HG03064 (cell line): ENCODE results near the gene IL6ST.

Source experiments
- ATAC-seq: cut with Tn5 transposase; IDR thresholded peaks from one replicate; pipeline ENCODE4 v1.9.1; 2021; ENCODE audit warnings: low read depth; ENCODE audit not compliant: unreplicated experiment

IL6ST gene

DNA sequence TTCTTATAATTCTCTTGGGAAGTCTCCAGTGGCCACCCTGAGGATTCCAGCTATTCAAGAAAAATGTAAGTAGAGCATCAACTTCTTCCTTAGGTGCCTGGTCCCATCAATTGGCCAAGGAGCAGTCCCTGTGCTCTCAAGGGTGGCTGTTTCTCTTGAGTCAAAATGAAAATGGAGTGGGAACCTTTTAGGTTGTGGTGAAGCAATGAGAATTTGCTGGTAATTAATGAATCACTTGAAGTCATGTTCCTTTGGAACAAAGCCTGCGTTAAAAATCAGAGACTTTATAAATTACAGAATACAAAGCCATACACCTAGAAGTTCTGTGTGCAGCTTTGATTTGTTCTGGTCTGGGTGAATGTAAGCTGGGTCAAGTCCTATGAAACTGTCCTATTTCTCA is 94.7 kb downstream of the IL6ST start:
- ATAC-seq, result no peak

- ATAC-seq, result no peak
Measured at GRCh38 chr5:55899344-55899743, 95.4 kb downstream of the IL6ST start.

GRCh38 chr5:55897905-55898304 is 96.9 kb downstream of the IL6ST start:
- no peak for ATAC-seq

- no peak for ATAC-seq
Measured at GRCh38 chr5:55897206-55897894, 97.4 kb downstream of the IL6ST start.

DNA sequence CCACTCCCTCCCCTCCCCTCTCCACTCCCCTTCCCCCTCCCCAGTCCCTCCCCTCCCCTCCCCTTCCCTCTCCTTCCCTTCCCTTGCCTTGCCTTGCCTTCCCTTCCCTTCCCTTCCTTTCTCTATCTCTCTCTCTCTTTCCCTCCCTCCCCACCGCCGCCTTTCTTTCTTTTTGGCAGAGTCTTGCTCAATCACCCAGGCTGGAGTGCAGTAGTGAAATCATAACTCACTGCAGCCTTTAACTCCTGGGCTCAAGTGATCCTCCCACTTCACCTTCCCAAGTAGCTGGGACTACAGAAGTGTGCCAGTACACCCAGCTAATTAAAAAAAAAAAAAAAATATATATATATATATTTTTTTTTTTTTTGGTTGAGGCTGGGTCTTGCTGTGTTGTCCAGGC is 98.1 kb downstream of the IL6ST start:
- no peak for ATAC-seq

DNA sequence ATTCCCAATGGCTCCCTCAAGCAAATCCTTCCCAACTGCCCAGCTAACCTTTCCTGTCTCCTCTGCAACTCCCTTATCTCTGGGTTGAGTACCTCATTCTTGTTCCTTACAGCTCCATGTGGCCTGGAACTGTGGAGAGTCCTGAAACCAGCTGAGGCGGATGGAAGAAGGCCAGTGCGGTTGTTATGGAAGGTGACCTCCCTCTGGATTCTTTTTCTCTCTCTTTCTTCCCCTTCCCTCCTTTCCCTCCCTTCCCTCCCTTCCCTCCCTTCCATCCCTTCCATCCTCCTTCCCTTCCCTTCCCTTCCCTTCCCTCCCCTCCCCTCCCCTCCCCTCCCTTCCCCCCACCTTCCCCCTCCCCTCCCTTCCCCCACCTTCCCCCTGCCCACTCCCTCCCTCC is 98.5 kb downstream of the IL6ST start:
- no peak for ATAC-seq

GRCh38 chr5:55895346-55895745 is 99.4 kb downstream of the IL6ST start:
- no peak for ATAC-seq

DNA sequence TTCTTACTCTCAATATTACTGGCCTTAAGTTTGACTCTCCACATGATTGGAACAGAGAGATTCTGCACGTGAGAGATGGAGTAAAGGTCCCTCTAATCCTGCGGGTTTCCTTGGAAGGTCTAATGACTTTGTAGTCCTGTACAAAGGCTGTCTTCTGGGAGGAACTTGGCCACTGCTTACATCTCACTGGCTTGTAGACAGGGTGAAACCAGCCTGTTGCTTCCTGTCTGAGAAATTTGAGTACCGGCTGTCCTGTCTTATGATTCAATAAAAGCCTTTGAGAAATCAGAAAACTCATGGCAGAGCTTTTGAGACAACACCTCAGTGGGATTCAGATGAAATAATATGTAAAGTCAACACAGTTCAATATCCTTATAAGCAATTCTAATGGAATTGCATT is 100.6 kb downstream of the IL6ST start:
- ATAC-seq, result no peak

- ATAC-seq, result no peak
Measured at GRCh38 chr5:55892479-55892878, 102.3 kb downstream of the IL6ST start.

DNA sequence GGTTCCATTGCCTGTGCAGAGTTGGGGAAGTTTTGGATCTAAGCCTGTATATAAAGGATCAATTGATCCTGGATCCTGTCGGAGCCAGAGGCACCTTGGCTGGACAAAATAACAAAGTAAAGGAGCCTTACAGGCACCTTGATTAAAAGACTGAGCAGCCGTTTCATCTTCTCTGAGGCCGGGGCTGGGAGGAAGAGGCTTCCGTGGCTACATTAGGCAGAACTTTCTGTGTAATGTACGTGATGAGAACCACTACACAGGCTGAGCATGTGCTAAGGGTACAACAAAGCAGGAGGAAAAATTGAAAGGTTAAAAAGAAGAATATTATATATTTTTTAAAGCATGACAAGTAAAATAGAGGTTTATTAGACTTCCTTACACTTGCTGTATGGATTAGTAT is 106.6 kb downstream of the IL6ST start:
- no peak for ATAC-seq

DNA sequence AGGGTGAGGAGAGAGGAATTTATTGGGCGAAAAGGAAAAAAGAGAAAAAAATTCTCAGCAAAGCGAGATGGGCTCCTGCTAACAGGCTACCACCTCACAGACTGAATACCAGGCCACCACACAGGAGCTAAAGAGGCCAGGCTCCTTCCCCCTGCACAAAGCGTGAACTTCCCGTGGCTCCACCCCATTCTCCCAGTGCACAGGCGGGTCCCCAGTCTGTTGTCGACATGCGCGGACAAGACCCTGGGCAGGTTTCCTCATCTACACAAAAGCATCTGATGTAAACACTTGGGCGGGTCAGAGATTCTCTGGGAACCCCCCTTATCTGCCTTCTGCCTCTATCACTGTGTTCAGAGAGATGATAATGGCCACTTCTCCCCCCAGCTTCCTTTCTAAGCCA is 109.4 kb downstream of the IL6ST start:
- no peak for ATAC-seq
